Esophagus muscularis mucosa (tissue), 4 donors: ENCODE data around the gene UGT1A6. TPM values are rescaled to one million over a fixed set of nuclear protein-coding genes. Genes with fewer than 3 reads are reported as not detected.
"Not testable (repeated sequence)": the region's sequence is repeated elsewhere in the genome, so short reads cannot be mapped to it uniquely, and the experiment has no call there.

Source experiments
- DNase-seq: peaks from one replicate; pipeline ENCODE4 v3.0.0-alpha.2; 2017; ENCODE audit errors: extremely low spot score
- H3K27ac ChIP-seq, 4 donors: fragments of 200-600 bp; sonication (generic); replicated peaks in 1 of 4; 1 replicate in 3 of 4; 2 replicates in 1 of 4; pipeline ENCODE4 v1.5.1; 2016 to 2019; ENCODE audit warnings: mild to moderate bottlenecking in 1 of 4
- H3K27me3 ChIP-seq, 4 donors: fragments of 200-600 bp; sonication (generic); one replicate each; pipeline versions ENCODE4 v1.5.1 to v1.6.0; 2016 to 2019
- H3K36me3 ChIP-seq, 4 donors: fragments of 200-600 bp; sonication (generic); one replicate each; pipeline ENCODE4 v1.5.1; 2016 to 2019
- H3K4me1 ChIP-seq, 4 donors: fragments of 200-600 bp; sonication (generic); one replicate each; pipeline ENCODE4 v1.5.1; 2016 to 2019
- H3K4me3 ChIP-seq, 4 donors: fragments of 200-600 bp; sonication (generic); 1 replicate in 2 of 4; 2 replicates in 2 of 4; pipeline ENCODE4 v1.5.1; 2016 to 2019; ENCODE audit warnings: mild to moderate bottlenecking in 4 of 4, moderate library complexity in 1 of 4
- H3K9me3 ChIP-seq, 4 donors: fragments of 200-600 bp; sonication (generic); 1 replicate in 3 of 4; 2 replicates in 1 of 4; pipeline ENCODE4 v1.5.1; 2016 to 2019
- EP300 ChIP-seq: sonication (generic); formaldehyde crosslinking; IDR thresholded peaks from one replicate; pipeline ENCODE4 v1.6.1; 2017; ENCODE audit warnings: antibody characterized with exemption
- POLR2A ChIP-seq: fragments of 450-650 bp; IDR thresholded peaks from one replicate; pipeline ENCODE4 v1.6.1; 2017; ENCODE audit warnings: antibody characterized with exemption, moderate library complexity, mild to moderate bottlenecking, low read depth
- POLR2AphosphoS5 ChIP-seq, 2 donors: sonication (generic); formaldehyde crosslinking; IDR thresholded peaks; one replicate each; pipeline ENCODE4 v1.6.1; 2017; ENCODE audit warnings: antibody characterized with exemption in 2 of 2
- WGBS: methylation state at CpG from one replicate; pipeline ENCODE4 v1.1.5; 2018; 5-methylcytosine and 5-hydroxymethylcytosine counted together
- intact Hi-C: fragments of 100-400 bp; cut with DNase I; formaldehyde crosslinking; loops from one replicate; pipeline ENCODE4 v1.15.1; 2023
- total RNA-seq, 4 donors: library from RNA; depleted of rRNA; stranded (reverse); fragments of >200 nt; gene quantifications; one replicate each; pipeline versions ENCODE4 v1.1.0 to v1.2.1, GENCODE V29; 2016
- TF ChIP-seq, protein P1 (sequence below), 3 experiments: fragments of 200-600 bp in 2 of 3; fragments of 450-650 bp in 1 of 3; sonication (generic) in 2 of 3; IDR thresholded peaks; one replicate each; pipeline ENCODE4 v1.5.1; 2017 to 2019; ENCODE audit warnings: antibody characterized with exemption in 3 of 3, mild to moderate bottlenecking in 2 of 3, moderate library complexity in 1 of 3

Gene UGT1A6
- total RNA-seq, 4 donors from 2014 or later = not detected

DNA sequence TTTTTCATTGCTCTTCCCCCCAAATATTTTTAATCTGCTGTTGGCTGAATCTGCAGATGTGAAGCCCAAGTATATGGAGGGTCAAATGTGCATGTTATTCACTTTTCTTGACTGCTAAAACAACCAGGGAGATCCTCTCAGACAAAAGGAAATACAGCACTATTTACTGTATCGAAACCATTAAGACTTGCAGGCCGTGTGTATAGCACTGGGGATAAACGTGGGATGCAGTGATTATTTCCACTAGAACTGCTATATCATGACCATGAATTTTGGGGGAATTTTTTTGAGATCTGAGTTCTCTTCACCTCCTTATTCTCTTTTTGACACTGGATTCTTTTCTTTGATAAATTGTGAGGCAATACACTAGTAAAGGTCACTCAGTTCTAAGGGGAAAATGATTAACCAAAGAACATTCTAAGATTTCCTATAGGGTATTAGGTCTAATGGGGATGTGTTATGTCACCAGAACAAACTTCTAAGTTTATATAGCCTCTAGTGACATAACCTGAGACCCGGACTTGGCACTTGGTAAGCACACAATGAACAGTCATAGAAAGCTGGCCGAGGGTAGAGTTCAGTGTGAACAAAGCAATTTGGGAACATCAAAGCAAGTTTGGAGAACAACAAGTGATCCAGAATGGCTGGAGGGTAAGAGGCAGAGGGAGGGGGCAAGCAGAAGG is 52.5 kb downstream of the UGT1A6 start:
- WGBS = 76% methylated on average over 5 of the region's 5 CpGs
- H3K9me3 ChIP-seq = no peaks in the 10 kb centered on the region
- intact Hi-C loops = no loop called here
- no peak for TF ChIP-seq POLR2AphosphoS5 (IDR thresholded peaks at IDR 0.05)
- no peak overlapping the region for H3K4me3 ChIP-seq
- no peaks in the 10 kb centered on the region for H3K4me1 ChIP-seq
- no peaks in the 10 kb centered on the region for H3K36me3 ChIP-seq
- DNase-seq = no peak
- H3K27me3 ChIP-seq = peaks cover 0 to 3% (median 0%) of the 10 kb centered on the region in 4 donors
- no peak overlapping the region for H3K27ac ChIP-seq

DNA sequence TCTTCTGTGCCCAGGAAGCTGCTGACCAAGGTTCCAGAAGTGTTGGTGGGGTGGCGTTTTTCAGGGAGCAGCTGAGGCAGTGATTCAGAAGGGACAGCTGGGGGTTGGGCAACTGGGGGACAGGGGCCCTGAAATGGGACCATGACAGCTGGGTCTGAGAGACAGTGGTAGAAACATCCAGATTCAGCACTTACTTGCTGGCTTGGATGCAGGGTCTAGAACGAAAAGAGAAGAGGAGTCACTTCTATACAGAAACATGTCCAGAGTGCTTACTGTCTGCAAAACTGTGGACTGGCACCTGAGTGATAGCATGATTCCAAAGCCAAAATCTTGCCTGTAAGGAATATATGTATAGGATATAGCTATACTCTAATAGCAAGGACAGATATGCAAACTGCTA is 53.1 kb downstream of the UGT1A6 start:
- H3K9me3 ChIP-seq, H3K27me3 ChIP-seq, H3K36me3 ChIP-seq, H3K4me3 ChIP-seq, DNase-seq, intact Hi-C loops, H3K4me1 ChIP-seq, H3K27ac ChIP-seq: not testable (repeated sequence)
- 64% methylated on average over 2 of the region's 2 CpGs for WGBS

DNA sequence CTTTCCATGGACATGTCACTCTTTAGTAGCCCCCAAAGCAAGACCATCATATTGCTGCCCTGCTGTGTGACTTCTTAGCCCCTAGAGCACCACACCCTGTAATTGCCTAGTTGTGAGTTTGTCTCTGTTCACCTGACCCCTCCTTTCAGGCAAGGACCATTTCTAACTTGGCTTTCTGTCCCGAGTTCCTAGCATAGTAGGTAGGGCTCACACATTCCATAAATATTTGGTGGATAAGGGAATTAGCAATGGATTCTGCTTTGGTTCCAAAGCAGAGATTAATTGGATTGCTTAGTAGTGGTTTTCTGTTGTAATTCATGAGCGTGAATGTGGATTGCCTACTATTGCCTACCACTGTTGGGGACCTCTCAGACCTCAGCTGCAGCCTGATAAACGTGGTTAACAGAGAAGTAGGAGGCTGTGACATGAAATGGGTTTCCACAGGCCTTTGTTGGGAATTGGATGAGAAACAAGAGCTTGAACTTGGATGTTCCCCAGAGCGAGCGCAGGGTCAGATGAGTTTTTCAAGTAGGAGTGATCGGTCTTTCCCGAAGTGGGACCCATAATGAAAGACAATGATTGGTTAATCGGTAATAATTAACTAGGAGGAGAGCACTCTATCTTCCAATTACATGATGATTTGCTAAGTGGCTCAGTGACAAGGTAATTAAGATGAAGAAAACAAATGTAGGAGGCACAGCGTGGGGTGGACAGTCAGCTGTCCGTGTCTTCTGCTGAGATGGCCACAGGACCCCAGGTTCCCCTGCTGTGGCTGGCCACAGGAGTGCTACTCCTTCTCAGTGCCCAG is 54.0 kb downstream of the UGT1A6 start:
- 77% methylated on average over 10 of the region's 10 CpGs for WGBS
- H3K27ac ChIP-seq = no peak overlapping the region
- no peaks in the 10 kb centered on the region for H3K9me3 ChIP-seq
- no peaks in the 10 kb centered on the region for H3K4me1 ChIP-seq
- no peaks in the 10 kb centered on the region for H3K36me3 ChIP-seq
- H3K27me3 ChIP-seq = peaks cover 0 to 3% (median 0%) of the 10 kb centered on the region in 4 donors
- DNase-seq = no peak
- TF ChIP-seq, protein P1, sequence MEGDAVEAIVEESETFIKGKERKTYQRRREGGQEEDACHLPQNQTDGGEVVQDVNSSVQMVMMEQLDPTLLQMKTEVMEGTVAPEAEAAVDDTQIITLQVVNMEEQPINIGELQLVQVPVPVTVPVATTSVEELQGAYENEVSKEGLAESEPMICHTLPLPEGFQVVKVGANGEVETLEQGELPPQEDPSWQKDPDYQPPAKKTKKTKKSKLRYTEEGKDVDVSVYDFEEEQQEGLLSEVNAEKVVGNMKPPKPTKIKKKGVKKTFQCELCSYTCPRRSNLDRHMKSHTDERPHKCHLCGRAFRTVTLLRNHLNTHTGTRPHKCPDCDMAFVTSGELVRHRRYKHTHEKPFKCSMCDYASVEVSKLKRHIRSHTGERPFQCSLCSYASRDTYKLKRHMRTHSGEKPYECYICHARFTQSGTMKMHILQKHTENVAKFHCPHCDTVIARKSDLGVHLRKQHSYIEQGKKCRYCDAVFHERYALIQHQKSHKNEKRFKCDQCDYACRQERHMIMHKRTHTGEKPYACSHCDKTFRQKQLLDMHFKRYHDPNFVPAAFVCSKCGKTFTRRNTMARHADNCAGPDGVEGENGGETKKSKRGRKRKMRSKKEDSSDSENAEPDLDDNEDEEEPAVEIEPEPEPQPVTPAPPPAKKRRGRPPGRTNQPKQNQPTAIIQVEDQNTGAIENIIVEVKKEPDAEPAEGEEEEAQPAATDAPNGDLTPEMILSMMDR (IDR thresholded peaks at IDR 0.05) = no peak
- no peak for TF ChIP-seq POLR2A
- no peak for TF ChIP-seq EP300
- no peak for TF ChIP-seq POLR2AphosphoS5 (IDR thresholded peaks at IDR 0.05)
- no peak overlapping the region for H3K4me3 ChIP-seq
- intact Hi-C loops = no loop called here

DNA sequence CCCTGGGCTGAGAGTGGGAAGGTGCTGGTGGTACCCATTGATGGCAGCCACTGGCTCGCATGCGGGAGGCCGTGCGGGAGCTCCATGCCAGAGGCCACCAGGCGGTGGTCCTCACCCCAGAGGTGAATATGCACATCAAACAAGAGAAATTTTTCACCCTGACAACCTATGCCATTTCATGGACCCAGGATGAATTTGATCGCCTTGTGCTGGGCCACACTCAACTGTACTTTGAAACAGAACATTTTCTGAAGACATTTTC is 54.5 kb downstream of the UGT1A6 start:
- DNase-seq = no peak
- intact Hi-C loops = no loop called here
- Histone ChIP-seq H3K27ac (no peak overlapping the region), H3K4me1 (no peaks in the 10 kb centered on the region), H3K36me3 (no peaks in the 10 kb centered on the region), H3K27me3 (peaks cover 0 to 3% (median 0%) of the 10 kb centered on the region in 4 donors), H3K4me3 (no peak overlapping the region), H3K9me3 (no peaks in the 10 kb centered on the region)
- whole genome bisulfite sequencing = 86% methylated on average over 4 of the region's 6 CpGs
- TF ChIP-seq, protein P1 (IDR thresholded peaks at IDR 0.05) = no peak
- TF ChIP-seq POLR2AphosphoS5 (IDR thresholded peaks at IDR 0.05) = no peak
- no peak for TF ChIP-seq POLR2A
- no peak for TF ChIP-seq EP300

DNA sequence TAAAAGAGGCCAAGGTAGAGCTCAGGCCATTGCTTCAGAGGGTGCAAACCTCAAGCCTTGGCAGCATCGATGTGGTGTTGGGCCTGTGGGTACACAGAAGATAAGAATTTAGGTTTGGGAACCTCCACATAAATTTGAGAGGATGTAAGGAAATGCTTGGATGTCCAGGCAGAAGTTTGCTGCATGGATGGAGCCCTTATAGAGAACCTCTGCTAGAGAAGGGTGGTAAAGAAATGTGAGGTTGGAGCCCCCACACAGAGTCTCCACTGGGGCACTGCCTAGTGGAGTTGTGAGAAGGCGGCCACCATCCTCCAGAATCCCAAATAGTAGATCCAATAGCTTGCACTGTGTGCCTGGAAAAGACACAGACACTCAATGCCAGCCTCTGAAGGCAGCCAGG is 58.0 kb downstream of the UGT1A6 start:
- intact Hi-C loops, H3K4me3 ChIP-seq, H3K4me1 ChIP-seq, H3K36me3 ChIP-seq, H3K27ac ChIP-seq, H3K9me3 ChIP-seq, H3K27me3 ChIP-seq, DNase-seq: not testable (repeated sequence)
- 80% methylated on average over 2 of the region's 2 CpGs for WGBS

DNA sequence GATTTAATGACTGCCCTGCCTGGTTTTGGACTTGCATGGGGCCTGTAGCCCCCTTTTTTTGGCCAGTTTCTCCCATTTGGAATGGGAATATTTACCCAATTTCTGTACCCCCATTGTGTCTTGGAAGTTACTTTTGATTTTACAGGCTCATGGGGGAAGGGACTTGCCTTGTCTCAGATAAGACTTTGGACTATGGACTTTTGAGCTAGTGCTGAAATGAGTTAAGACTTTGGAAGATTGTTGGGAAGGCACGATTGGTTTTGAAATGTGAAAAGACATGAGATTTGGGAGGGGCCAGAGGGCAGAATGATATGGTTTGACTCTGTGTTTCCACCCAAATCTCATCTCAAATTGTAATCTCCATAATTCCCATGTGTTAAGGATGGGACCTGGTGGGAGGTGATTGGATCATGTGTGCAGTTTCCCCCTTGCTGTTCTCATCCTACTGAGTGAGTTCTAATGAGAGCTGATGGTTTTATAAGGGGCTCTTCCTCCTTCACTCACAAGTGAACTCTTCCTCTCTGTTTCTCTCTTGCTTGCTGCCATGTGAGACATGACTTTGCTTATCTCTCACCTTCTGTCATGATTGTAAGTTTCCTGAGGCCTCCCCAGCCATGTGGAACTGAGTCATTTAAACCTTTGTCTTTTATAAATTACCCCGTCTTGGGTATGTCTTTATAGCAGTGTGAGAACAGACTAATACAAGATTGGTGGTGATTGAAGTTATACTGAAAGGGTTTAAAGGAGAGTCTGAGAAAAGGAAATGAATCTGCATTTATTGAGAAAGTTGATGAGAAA is 58.7 kb downstream of the UGT1A6 start:
- H3K27me3 ChIP-seq, DNase-seq: not testable (repeated sequence)

More for the DNA sequence above, 58.7 kb downstream of the UGT1A6 start:
- H3K36me3 ChIP-seq, H3K27ac ChIP-seq, H3K4me1 ChIP-seq, intact Hi-C loops, H3K9me3 ChIP-seq, H3K4me3 ChIP-seq: not testable (repeated sequence)
- WGBS = 75% methylated on average over 2 of the region's 2 CpGs
